Stimulated activated CD8-positive, alpha-beta memory T cell treated with anti-CD3 and anti-CD28 coated beads, Interleukin-15, amount 100 ng/mL, for 24 hours (primary cell): ENCODE results near the gene DGKG.

Experiments used
- DNase-seq: peaks from one replicate; pipeline ENCODE4 v3.0.0-alpha.2; 2020; ENCODE audit warnings: low read depth

The DGKG gene

GRCh38 chr3:186173224-186173815 lies 188.7 kb downstream of the DGKG start:
- no peak for DNase-seq

- no peak for DNase-seq
Observed at GRCh38 chr3:186172353-186172752, 189.7 kb downstream of the DGKG start.

GRCh38 chr3:186171521-186171920 lies 190.5 kb downstream of the DGKG start:
- DNase-seq, result no peak

GRCh38 chr3:186170516-186170915 lies 191.5 kb downstream of the DGKG start:
- DNase-seq, result no peak

GRCh38 chr3:186169379-186169778 lies 192.7 kb downstream of the DGKG start:
- no peak for DNase-seq

- DNase-seq, result no peak
Observed at GRCh38 chr3:186168976-186169375, 193.1 kb downstream of the DGKG start.

- DNase-seq, result no peak
Observed at GRCh38 chr3:186167646-186168395, 194.2 kb downstream of the DGKG start.

GRCh38 chr3:186166491-186167288 lies 195.3 kb downstream of the DGKG start:
- no peak for DNase-seq

GRCh38 chr3:186166036-186166435 lies 196.0 kb downstream of the DGKG start:
- no peak for DNase-seq

GRCh38 chr3:186165331-186165730 lies 196.7 kb downstream of the DGKG start:
- no peak for DNase-seq

GRCh38 chr3:186164696-186165095 lies 197.3 kb downstream of the DGKG start:
- DNase-seq, result no peak

GRCh38 chr3:186162221-186162620 lies 199.8 kb downstream of the DGKG start:
- DNase-seq, result no peak

GRCh38 chr3:186160691-186161243 lies 201.3 kb downstream of the DGKG start:
- DNase-seq, result no peak

- no peak for DNase-seq
Observed at GRCh38 chr3:186154641-186155040, 207.4 kb downstream of the DGKG start.

GRCh38 chr3:186152889-186153292 lies 209.1 kb downstream of the DGKG start:
- DNase-seq, result no peak

GRCh38 chr3:186152361-186152798 lies 209.7 kb downstream of the DGKG start:
- DNase-seq, result no peak

- no peak for DNase-seq
Observed at GRCh38 chr3:186151077-186151971, 210.7 kb downstream of the DGKG start.

- DNase-seq, result no peak
Observed at GRCh38 chr3:186150041-186150830, 211.8 kb downstream of the DGKG start.

GRCh38 chr3:186149319-186149960 lies 212.6 kb downstream of the DGKG start:
- no peak for DNase-seq

- DNase-seq, result no peak
Observed at GRCh38 chr3:186144257-186144656, 217.8 kb downstream of the DGKG start.
